GM12864 (cell line): ENCODE results near the gene PIMREG.

Experiments
- DNase-seq: peaks from one replicate; pipeline ENCODE4 v3.0.0-alpha.2; 2011; ENCODE audit warnings: low read depth
- H3K4me3 ChIP-seq: 2 replicates; pipeline ENCODE4 v1.5.1; 2011; ENCODE audit warnings: mild to moderate bottlenecking, low read depth, low read length, control low read depth
- TF ChIP-seq, protein P1 (sequence below): IDR thresholded peaks from 2 replicates; pipeline ENCODE4 v1.5.1; 2011; ENCODE audit warnings: low read depth, mild to moderate bottlenecking, moderate library complexity, low read length, control low read depth, inconsistent platforms; ENCODE audit errors: missing control alignments

PIMREG gene

GRCh38 chr17:6455321-6455705, 11.1 kb downstream of the PIMREG start:
- TF ChIP-seq, protein P1, sequence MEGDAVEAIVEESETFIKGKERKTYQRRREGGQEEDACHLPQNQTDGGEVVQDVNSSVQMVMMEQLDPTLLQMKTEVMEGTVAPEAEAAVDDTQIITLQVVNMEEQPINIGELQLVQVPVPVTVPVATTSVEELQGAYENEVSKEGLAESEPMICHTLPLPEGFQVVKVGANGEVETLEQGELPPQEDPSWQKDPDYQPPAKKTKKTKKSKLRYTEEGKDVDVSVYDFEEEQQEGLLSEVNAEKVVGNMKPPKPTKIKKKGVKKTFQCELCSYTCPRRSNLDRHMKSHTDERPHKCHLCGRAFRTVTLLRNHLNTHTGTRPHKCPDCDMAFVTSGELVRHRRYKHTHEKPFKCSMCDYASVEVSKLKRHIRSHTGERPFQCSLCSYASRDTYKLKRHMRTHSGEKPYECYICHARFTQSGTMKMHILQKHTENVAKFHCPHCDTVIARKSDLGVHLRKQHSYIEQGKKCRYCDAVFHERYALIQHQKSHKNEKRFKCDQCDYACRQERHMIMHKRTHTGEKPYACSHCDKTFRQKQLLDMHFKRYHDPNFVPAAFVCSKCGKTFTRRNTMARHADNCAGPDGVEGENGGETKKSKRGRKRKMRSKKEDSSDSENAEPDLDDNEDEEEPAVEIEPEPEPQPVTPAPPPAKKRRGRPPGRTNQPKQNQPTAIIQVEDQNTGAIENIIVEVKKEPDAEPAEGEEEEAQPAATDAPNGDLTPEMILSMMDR, result no peak
- peak overlapping the region; percentile 34 for H3K4me3 ChIP-seq
- DNase-seq, result no peak

GRCh38 chr17:6456321-6456720, 12.1 kb downstream of the PIMREG start:
- DNase-seq, result no peak
- TF ChIP-seq, protein P1, result no peak
- H3K4me3 ChIP-seq, result no peak overlapping the region

DNA sequence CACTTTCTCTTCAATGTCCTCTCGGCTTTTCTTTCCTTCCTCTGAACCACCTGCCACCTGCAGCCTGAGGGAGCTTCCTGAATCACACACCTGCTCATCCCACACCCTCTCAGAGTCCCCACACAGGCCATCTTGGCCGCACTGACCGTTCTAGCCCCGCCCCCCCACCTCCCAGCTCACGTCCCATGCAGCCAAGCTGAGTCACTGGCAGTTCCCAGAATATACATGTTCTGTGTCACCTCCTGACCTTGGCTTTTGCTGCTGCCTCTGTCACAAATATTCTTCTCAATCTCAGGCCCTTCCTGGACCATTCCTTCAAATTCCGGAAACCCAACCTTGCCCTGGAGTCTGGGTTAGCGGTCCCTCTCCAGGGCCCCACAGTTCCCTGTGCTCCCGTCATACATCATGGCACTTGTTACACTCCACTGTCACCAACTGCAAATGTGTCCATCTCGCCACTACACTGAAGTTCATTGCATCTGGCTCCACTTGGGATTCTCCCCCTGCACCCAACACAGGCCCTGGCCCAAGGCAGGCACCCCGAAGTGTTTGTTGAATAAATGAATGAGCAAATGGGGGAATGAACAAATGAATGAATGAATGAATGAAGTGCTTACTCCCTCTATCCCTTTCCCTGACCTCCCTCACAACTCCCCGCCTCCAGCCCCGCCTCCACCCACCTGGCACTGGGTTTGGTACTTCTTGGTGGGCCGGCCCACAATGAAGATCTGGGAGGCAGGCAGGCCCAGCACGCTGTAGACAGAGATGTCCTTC, 12.8 kb downstream of the PIMREG start:
- TF ChIP-seq, protein P1, result no peak
- DNase-seq, result no peak

GRCh38 chr17:6457688-6458459, 13.6 kb downstream of the PIMREG start:
- no peak for DNase-seq
- TF ChIP-seq, protein P1, result no peak
- no peak overlapping the region for H3K4me3 ChIP-seq

More for the DNA sequence above, 12.8 kb downstream of the PIMREG start:
- H3K4me3 ChIP-seq, result no peak overlapping the region

DNA sequence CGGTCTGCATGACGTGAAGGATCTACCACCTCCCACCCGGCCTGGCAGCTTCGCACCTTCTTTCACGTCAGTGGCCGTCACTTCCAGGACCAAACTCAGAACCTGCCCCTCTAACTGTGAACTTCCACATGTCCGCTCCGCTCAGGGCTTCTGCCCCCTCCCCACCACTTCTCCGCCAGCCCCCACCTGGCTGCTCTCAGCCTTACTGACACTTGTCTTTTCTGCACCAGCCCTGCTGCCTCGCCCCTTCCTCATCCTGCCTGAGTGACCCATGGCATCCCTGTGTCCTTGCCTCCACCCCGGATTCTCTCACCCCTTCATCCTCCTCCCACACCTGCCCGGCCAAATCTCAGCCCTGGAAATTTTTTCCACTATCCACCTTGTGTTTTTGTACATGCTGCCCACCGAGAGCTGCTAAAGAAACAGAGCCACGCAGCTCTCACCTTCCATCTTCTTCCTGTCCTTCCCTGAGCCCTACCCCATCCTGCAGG, 14.2 kb downstream of the PIMREG start:
- TF ChIP-seq, protein P1, result no peak
- no peak for DNase-seq
- no peak overlapping the region for H3K4me3 ChIP-seq

- TF ChIP-seq, protein P1, result no peak
- no peak for DNase-seq
- no peak overlapping the region for H3K4me3 ChIP-seq
Measured at GRCh38 chr17:6460531-6461161, 16.4 kb downstream of the PIMREG start.
